ENCODE results near the gene ARRDC1. TPM values are rescaled to one million over a fixed set of nuclear protein-coding genes. Genes with fewer than 3 reads are reported as not detected.

ARRDC1 gene, protein sequence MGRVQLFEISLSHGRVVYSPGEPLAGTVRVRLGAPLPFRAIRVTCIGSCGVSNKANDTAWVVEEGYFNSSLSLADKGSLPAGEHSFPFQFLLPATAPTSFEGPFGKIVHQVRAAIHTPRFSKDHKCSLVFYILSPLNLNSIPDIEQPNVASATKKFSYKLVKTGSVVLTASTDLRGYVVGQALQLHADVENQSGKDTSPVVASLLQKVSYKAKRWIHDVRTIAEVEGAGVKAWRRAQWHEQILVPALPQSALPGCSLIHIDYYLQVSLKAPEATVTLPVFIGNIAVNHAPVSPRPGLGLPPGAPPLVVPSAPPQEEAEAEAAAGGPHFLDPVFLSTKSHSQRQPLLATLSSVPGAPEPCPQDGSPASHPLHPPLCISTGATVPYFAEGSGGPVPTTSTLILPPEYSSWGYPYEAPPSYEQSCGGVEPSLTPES
- 10 to 100 TPM; 23.6 to 41.7 (median 33.7) TPM for total RNA-seq

DNA sequence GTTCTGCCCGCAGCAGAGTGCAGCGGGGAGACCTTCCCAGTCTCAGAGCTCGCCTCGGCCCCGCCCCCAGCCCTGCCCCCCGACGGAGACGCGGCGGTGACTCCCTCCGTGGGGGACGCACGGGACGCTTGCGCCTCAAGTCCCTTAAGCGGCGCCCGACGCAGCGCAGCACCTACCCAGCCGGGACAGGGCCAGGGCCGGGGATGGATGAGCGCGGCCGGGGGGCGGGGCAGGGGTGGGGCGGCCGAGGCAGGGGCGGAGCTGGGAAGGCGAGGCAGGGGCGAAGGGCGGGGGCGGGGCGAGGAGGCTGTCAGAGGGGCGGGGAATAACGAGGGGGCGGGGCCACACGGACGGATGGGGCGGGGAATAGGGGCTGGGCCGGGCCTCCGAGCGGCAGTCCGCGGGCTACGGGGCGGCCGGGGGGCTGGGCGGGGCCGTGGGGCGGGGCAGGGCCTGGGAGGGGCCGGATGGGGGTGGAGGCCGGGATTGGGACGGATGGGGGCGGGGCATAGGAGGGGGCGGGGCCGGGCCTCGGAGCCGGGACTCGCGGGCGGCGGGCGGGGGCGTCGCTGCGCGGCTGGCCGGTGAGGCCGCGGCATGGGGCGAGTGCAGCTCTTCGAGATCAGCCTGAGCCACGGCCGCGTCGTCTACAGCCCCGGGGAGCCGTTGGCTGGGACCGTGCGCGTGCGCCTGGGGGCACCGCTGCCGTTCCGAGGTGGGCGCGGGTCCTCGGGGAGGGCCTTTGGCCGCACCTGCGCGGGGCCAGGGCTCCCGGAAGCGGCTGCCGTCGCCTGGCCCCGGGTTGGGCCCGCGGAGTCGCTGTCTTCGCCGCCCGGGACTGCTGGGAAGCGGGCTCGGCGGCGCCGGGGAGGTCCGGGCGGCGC lies at the start of gene ARRDC1:
Gene ARRDC1 (plus strand): TSS at position 566 of the 884 bp plus-strand sequence. CDS start 32 bp downstream, at position 598.
- TF ChIP-seq, protein P1, sequence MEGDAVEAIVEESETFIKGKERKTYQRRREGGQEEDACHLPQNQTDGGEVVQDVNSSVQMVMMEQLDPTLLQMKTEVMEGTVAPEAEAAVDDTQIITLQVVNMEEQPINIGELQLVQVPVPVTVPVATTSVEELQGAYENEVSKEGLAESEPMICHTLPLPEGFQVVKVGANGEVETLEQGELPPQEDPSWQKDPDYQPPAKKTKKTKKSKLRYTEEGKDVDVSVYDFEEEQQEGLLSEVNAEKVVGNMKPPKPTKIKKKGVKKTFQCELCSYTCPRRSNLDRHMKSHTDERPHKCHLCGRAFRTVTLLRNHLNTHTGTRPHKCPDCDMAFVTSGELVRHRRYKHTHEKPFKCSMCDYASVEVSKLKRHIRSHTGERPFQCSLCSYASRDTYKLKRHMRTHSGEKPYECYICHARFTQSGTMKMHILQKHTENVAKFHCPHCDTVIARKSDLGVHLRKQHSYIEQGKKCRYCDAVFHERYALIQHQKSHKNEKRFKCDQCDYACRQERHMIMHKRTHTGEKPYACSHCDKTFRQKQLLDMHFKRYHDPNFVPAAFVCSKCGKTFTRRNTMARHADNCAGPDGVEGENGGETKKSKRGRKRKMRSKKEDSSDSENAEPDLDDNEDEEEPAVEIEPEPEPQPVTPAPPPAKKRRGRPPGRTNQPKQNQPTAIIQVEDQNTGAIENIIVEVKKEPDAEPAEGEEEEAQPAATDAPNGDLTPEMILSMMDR (IDR thresholded peaks at IDR 0.05; ENCODE audit: low read depth): no peak

DNA sequence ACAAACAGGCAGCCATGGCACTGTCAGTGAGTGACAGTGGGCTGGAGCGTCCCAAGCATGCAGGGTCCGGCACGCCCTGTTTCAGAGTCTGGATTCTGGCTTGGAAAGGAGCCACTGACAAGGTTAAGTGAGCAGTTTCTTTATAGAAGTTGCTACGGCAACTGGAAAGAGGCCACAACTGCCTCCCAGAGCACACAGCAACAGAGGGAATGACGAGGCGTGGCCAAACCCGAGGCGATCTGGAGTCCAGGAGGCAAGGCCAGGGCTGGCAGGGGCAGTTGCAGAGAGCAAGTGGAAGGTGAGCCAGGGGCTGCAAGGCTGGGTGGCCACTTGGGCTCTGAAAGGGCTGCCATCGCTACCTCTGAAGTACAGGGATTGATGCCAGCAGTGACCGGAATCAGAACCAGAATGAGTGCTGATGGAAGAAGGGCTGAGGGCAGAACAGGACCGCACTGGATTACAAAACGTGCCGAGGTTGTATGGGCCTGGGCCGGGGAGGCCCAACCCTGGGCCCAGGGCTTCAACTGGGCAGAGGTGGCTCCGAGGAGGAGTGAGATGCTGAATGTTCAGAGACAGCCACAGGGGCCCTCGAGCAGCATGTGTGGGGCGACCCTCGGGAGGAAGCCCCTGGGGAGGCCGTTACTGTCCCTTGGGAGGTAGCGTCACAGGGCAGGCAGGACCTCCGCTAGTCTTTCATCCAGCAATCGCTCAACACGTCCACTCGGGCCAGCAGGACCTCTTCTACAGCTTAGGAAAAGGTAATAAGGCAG lies 49.2 kb upstream of the ARRDC1 start:
- TF ChIP-seq, protein P1 (IDR thresholded peaks at IDR 0.05; ENCODE audit: low read depth): no peak

DNA sequence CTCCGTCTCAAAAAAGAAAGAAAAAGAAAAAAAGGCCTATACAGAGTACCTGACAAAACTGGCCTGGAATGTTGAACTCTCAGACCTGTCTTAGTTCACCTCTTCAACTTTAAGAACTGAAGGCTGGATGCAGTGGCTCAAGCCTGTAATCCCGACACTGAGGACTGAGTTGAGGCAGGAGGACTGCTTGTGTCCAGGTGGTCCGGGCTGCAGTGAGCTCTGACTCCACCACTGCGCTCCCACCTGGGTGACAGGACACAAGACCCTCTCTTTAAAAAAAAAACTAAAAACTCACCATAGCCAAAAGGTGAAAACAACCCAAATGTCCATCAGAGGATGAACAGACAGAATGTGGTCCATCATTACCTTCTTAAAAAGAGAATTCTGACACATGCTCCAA lies 47.4 kb upstream of the ARRDC1 start:
- TF ChIP-seq, protein P1 (IDR thresholded peaks at IDR 0.05; ENCODE audit: low read depth): no peak

DNA sequence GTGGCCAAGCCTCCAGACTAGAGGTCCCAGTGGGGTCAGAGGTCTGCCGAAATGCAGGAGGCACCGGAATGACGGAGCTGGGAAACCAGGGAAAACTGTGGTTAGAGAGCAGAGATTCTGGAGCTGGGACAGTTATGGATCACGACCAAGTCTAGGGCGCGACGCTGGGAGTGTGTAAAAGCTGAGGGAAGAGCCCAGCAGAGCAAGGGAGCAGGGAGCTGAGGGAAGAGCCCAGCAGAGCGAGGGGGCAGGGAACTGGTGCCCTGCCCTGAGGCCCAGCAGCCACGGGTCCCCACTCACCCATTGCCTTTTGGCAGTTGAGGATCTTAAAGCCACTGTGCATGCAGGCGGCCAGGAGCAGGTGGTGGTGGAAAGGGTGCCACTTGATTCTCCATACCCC lies 41.4 kb upstream of the ARRDC1 start:
- TF ChIP-seq, protein P1 (IDR thresholded peaks at IDR 0.05; ENCODE audit: low read depth): no peak

DNA sequence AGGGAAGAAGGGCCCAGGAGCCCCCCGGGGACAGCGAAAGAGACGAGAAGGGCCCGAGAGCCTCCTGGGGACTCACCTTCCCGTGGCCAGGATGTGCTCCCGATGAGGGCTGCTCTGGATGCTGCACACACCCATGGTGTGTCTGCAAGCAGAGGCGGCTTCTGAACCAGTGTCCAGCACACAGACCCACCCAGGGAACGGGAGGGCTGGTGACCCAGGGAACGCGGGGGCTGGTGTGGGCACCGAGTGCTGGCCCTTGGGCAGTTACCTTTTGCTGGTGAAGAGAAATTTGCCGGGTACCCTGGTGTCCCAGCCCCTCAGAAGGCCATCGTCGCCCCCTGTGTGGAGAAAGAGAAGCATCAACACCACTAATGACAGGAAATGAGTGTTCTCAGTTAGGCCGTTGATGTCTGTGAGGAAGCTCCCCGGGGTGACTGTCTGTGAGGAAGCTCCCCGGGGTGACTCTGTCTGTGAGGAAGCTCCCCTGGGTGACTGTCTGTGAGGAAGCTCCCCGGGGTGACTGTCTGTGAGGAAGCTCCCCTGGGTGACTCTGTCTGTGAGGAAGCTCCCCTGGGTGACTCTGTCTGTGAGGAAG lies 40.6 kb upstream of the ARRDC1 start:
- TF ChIP-seq, protein P1 (IDR thresholded peaks at IDR 0.05; ENCODE audit: low read depth): no peak

DNA sequence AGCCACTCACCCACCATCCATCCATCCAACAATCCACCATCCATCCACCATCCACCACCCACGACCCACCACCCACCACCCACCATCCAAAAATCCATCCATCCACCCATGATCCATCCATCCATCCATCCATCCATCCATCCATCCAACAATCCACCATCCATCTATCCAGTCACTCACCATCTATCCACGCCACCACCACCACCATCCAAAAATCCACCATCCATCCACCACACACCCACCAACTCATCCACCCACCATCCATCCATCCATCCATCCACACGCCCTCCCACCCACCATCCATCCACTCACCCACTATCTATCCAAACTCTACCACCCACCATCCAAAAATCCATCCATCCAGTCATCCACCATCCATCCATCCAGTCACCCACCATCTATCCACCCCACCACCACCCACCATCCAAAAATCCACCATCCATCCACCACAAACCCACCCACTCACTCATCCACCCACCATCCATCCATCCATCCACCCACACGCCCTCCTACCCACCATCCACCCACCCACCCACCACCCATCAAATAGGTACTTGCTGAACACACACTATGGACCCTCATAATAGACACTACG lies 35.8 kb upstream of the ARRDC1 start:
- TF ChIP-seq, protein P1 (IDR thresholded peaks at IDR 0.05; ENCODE audit: low read depth): no peak
